Caco-2 (cell line): ENCODE results near the gene APOL5. TPM values are rescaled to one million over a fixed set of nuclear protein-coding genes. Genes with fewer than 3 reads are reported as not detected.
"Not testable (repeated sequence)": the region's sequence is repeated elsewhere in the genome, so short reads cannot be mapped to it uniquely, and the experiment has no call there.

Experiments
- BruUV-seq: library from RNA; stranded (reverse); fragments of 400-500 nt; replicated peaks from 2 replicates; lab custom pipeline; 2021; lab: Mats Ljungman, UMichigan
- CTCF ChIA-PET: fragments of 300-600 bp; sonication (Branson Sonifier 250); formaldehyde crosslinking; loops from one replicate; lab custom pipeline; 2022; ENCODE audit warnings: antibody characterized with exemption; lab: Charles Lee
- POLR2A ChIA-PET: fragments of 300-600 bp; sonication (Branson Sonifier 250); formaldehyde crosslinking; loops from one replicate; lab custom pipeline; 2022; ENCODE audit warnings: antibody characterized with exemption; lab: Charles Lee
- DNase-seq, 2 experiments: peaks; one replicate each; pipeline versions ENCODE4 v3.0.0 to v3.0.0-alpha.2; 2020 to 2022
- H3K27me3 ChIP-seq: replicated peaks from 2 replicates; pipeline ENCODE4 v1.6.0; 2011; ENCODE audit warnings: low read length; ENCODE audit not compliant: control insufficient read depth, insufficient read depth
- H3K36me3 ChIP-seq: 2 replicates; pipeline ENCODE4 v1.5.1; 2011; ENCODE audit warnings: low read length; ENCODE audit not compliant: control insufficient read depth, insufficient read depth
- H3K4me1 ChIP-seq: fragments of 250-450 bp; sonication (Bioruptor Pico); 2 replicates; pipeline ENCODE4 v1.5.1; 2020; ENCODE audit warnings: mild to moderate bottlenecking
- H3K4me3 ChIP-seq: 2 replicates; pipeline ENCODE4 v1.5.1; 2011; ENCODE audit warnings: low read depth, mild to moderate bottlenecking, control low read depth, low read length
- H3K9me3 ChIP-seq: fragments of 250-450 bp; sonication (Bioruptor Pico); 2 replicates; pipeline ENCODE4 v1.5.1; 2020; ENCODE audit warnings: mild to moderate bottlenecking, moderate library complexity
- H3K27ac Mint-ChIP-seq: one replicate; pipeline ENCODE4 v1.8.0; 2022; ENCODE audit warnings: mixed read lengths; ENCODE audit not compliant: unreplicated experiment
- H3K27me3 Mint-ChIP-seq: one replicate; pipeline ENCODE4 v1.8.0; 2022; ENCODE audit warnings: mixed read lengths; ENCODE audit not compliant: insufficient read depth, unreplicated experiment
- H3K36me3 Mint-ChIP-seq: one replicate; pipeline ENCODE4 v1.8.0; 2022; ENCODE audit warnings: mild to moderate bottlenecking, mixed read lengths; ENCODE audit not compliant: insufficient read depth, unreplicated experiment
- H3K4me1 Mint-ChIP-seq: one replicate; pipeline ENCODE4 v1.8.0; 2022; ENCODE audit warnings: low read depth, mixed read lengths; ENCODE audit not compliant: unreplicated experiment
- H3K4me3 Mint-ChIP-seq: one replicate; pipeline ENCODE4 v1.8.0; 2022; ENCODE audit warnings: mild to moderate bottlenecking, moderate library complexity, mixed read lengths; ENCODE audit not compliant: unreplicated experiment
- H3K9me3 Mint-ChIP-seq: one replicate; pipeline ENCODE4 v1.8.0; 2022; ENCODE audit warnings: mixed read lengths; ENCODE audit not compliant: unreplicated experiment
- intact Hi-C: fragments of 100-400 bp; cut with micrococcal nuclease; formaldehyde crosslinking; loops from one replicate; pipeline ENCODE4 v1.10.0; 2022; ENCODE audit not compliant: unreplicated experiment
- total RNA-seq: library from RNA; stranded (reverse); gene quantifications from 2 replicates; pipeline ENCODE4 v1.2.3, GENCODE V29; 2022
- TF ChIP-seq, protein P1 (sequence below), 2 experiments: fragments of 200-600 bp in 1 of 2; IDR thresholded peaks; 1 replicate in 1 of 2; 2 replicates in 1 of 2; pipeline versions ENCODE4 v1.5.1 to v1.8.0; 2011 to 2022; ENCODE audit warnings: antibody characterized with exemption in 1 of 2, control low read depth in 1 of 2, inconsistent platforms in 1 of 2, low read depth in 1 of 2, low read length in 1 of 2, mild to moderate bottlenecking in 1 of 2, moderate library complexity in 1 of 2; ENCODE audit not compliant: insufficient read depth in 1 of 2, severe bottlenecking in 1 of 2, unreplicated experiment in 1 of 2

Gene APOL5
- total RNA-seq, 1 experiment from 2014 or later, result not detected

DNA sequence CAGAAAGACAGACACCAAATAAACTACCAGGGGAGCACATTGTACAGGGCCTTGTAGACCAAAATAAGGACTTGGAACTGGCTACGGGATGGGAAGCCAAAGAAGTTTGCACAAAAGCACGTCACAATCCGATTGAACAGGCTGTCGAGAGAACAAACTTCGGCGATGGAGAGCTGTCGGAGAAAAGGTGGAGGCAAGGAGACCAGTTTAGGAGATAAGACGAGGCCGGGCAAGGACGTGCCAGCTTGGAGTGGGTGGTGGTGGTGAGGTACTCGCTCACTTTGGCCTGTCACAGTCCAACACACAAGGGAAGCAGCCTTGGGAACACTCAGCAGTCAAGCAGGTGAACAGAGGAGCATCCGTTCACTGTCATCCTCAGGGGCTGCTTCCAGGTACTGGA is 19.0 kb downstream of the APOL5 start:
- Histone ChIP-seq H3K36me3 (peaks cover 2% of the 10 kb centered on the region; the same call in 1 of the 2 replicates), H3K27me3 (no peaks in the 10 kb centered on the region), H3K4me3 (no peak overlapping the region), H3K9me3 (no peaks in the 10 kb centered on the region), H3K4me1 (no peaks in the 10 kb centered on the region)
- intact Hi-C loops, result loop anchor here (10.0 kb wide), 1 partner anchor 388 kb away; no protein-coding TSS in a partner anchor
- CTCF ChIA-PET, result no interaction called here
- TF ChIP-seq, protein P1, sequence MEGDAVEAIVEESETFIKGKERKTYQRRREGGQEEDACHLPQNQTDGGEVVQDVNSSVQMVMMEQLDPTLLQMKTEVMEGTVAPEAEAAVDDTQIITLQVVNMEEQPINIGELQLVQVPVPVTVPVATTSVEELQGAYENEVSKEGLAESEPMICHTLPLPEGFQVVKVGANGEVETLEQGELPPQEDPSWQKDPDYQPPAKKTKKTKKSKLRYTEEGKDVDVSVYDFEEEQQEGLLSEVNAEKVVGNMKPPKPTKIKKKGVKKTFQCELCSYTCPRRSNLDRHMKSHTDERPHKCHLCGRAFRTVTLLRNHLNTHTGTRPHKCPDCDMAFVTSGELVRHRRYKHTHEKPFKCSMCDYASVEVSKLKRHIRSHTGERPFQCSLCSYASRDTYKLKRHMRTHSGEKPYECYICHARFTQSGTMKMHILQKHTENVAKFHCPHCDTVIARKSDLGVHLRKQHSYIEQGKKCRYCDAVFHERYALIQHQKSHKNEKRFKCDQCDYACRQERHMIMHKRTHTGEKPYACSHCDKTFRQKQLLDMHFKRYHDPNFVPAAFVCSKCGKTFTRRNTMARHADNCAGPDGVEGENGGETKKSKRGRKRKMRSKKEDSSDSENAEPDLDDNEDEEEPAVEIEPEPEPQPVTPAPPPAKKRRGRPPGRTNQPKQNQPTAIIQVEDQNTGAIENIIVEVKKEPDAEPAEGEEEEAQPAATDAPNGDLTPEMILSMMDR (IDR thresholded peaks at IDR 0.05; ENCODE audit: insufficient read depth in 1 of 2, low read depth in 1 of 2, low read length in 1 of 2, severe bottlenecking in 1 of 2, unreplicated experiment in 1 of 2), result no peak
- BruUV-seq, result no TSS peak
- no peaks in the 10 kb centered on the region for H3K27me3 Mint-ChIP-seq
- H3K4me3 Mint-ChIP-seq, result no peak overlapping the region
- no peaks in the 10 kb centered on the region for H3K9me3 Mint-ChIP-seq
- H3K27ac Mint-ChIP-seq, result no peak overlapping the region
- peaks cover 57% of the 10 kb centered on the region for H3K36me3 Mint-ChIP-seq
- POLR2A ChIA-PET, result no interaction called here
- no peaks in the 10 kb centered on the region for H3K4me1 Mint-ChIP-seq
- no peak for DNase-seq

DNA sequence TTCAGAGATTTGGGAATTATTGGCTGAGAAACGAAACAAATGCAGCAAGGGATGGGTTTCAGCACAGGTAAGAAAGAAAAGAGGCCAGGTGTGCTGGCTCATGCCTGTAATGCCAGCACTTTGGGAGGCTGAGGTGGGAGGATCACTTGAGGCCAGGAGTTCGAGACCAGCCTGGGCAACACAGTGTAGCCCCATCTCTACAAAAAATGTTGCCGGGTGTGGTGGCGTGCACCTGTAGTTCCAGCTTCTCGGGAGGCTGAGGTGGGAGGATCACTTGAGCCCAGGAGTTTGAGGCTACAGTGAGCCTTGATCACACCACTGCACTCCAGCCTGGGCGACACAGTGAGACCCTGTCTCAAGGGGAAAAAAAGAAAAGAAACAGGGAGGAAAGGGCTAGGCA is 20.2 kb downstream of the APOL5 start:
- H3K4me3 Mint-ChIP-seq, H3K27me3 Mint-ChIP-seq, BruUV-seq, H3K36me3 ChIP-seq, H3K4me1 ChIP-seq, H3K4me1 Mint-ChIP-seq, H3K4me3 ChIP-seq, H3K9me3 Mint-ChIP-seq, H3K27ac Mint-ChIP-seq, CTCF ChIA-PET, DNase-seq, H3K9me3 ChIP-seq, H3K27me3 ChIP-seq, POLR2A ChIA-PET: not testable (repeated sequence)
- peaks cover 57% of the 10 kb centered on the region for H3K36me3 Mint-ChIP-seq
- intact Hi-C loops, result loop anchor here (10.0 kb wide), 1 partner anchor 387 kb away; no protein-coding TSS in a partner anchor

DNA sequence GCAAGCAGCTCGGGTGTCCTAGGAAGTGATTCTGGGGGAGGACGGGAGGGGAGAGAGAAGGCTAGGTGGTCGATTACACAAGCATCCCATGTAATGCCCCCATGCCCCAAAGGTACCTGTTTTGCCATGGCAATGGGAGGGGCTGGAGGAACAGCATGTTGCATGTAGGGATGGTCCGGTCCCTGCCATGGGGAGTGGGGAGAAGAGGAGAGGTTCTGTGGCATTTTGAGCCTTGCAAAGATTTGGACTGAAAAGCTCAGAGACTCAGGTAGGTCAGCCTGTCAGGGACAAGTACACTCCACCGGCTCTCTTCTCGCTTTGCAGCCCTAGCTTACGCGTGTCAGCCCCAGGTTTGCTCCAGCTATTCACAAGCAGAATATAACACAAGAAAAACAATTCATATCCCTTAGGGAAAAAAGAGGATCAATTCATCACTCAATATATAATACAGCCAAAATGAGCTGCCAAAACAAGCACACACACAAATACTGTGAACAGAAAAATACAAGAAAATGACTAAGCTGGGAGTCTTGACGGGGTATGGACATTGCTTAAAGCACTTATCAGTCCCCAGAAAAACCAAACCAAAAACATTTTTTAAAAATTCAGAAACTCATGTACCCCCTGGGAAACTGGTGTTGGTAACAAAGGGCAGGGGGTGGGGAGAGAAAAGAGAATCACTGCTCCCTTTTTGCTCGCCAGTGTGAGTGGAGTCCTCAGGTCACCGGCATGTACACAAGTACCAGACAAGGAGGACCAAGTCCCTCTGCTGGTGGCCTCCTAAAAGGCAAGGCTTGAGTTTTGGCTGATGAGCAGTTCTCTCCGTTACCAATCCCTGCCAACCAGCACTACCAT is 21.6 kb downstream of the APOL5 start:
- H3K9me3 ChIP-seq, result no peaks in the 10 kb centered on the region
- Mint-ChIP-seq H3K4me1 (no peaks in the 10 kb centered on the region), H3K27ac (no peak overlapping the region), H3K36me3 (peaks cover 69% of the 10 kb centered on the region), H3K27me3 (no peaks in the 10 kb centered on the region), H3K9me3 (no peaks in the 10 kb centered on the region), H3K4me3 (no peak overlapping the region)
- no TSS peak for BruUV-seq
- intact Hi-C loops, result loop anchor here (1.0 to 10.0 kb wide), 2 partner anchors 112 to 385 kb away; no protein-coding TSS in a partner anchor
- peaks cover 3% of the 10 kb centered on the region for H3K36me3 ChIP-seq
- TF ChIP-seq, protein P1 (IDR thresholded peaks at IDR 0.05; ENCODE audit: insufficient read depth in 1 of 2, low read depth in 1 of 2, low read length in 1 of 2, severe bottlenecking in 1 of 2, unreplicated experiment in 1 of 2), result peak; percentile 12 to 58
- POLR2A ChIA-PET, result no interaction called here
- H3K4me3 ChIP-seq, result no peak overlapping the region
- CTCF ChIA-PET, result no interaction called here
- H3K27me3 ChIP-seq, result no peaks in the 10 kb centered on the region
- DNase-seq, result peak in 1 of 2 experiments; percentile 47
- H3K4me1 ChIP-seq, result no peaks in the 10 kb centered on the region
